ENCODE data around the gene STK25.
"Not testable (repeated sequence)": the region's sequence is repeated elsewhere in the genome, so short reads cannot be mapped to it uniquely, and the experiment has no call there.

The STK25 gene

DNA sequence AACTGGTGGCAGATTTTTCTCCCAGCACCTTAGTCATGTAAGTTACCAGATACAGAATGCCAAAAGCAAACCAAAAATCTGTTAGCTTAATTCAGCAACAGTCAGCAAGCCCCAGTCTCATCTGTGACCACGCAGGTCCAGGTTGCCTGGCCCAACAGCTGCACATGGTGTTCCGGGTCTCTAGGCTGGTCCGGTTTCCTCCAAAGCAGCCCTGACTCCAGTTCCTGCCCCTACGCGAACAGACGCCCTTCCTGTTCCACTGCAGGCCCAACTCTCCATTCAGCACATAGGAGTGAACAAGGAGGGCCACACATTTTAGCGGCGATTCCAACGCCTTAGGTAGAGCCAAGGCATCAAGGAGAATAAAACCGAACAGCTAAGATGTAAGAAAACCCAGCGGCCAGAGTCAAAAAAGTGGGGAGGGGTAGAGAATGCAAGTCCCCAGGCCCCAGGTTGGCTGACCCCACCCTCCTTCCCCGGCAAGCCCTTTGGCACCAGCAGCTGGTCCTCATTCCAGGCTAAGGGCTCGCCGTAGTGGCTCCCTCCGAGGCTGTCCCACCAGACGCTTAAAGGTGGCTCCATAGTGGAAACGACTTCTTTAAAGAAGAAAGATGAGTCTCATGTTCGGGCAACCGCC is 1.5 kb downstream of the STK25 start:
- peak overlapping the region; percentile 88 for H3K4me3 ChIP-seq (ENCODE audit: low read depth, low read length)
- DNase-seq, result no peak
- TF ChIP-seq, protein P1, sequence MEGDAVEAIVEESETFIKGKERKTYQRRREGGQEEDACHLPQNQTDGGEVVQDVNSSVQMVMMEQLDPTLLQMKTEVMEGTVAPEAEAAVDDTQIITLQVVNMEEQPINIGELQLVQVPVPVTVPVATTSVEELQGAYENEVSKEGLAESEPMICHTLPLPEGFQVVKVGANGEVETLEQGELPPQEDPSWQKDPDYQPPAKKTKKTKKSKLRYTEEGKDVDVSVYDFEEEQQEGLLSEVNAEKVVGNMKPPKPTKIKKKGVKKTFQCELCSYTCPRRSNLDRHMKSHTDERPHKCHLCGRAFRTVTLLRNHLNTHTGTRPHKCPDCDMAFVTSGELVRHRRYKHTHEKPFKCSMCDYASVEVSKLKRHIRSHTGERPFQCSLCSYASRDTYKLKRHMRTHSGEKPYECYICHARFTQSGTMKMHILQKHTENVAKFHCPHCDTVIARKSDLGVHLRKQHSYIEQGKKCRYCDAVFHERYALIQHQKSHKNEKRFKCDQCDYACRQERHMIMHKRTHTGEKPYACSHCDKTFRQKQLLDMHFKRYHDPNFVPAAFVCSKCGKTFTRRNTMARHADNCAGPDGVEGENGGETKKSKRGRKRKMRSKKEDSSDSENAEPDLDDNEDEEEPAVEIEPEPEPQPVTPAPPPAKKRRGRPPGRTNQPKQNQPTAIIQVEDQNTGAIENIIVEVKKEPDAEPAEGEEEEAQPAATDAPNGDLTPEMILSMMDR (IDR thresholded peaks at IDR 0.05; ENCODE audit: low read depth, low read length), result no peak

DNA sequence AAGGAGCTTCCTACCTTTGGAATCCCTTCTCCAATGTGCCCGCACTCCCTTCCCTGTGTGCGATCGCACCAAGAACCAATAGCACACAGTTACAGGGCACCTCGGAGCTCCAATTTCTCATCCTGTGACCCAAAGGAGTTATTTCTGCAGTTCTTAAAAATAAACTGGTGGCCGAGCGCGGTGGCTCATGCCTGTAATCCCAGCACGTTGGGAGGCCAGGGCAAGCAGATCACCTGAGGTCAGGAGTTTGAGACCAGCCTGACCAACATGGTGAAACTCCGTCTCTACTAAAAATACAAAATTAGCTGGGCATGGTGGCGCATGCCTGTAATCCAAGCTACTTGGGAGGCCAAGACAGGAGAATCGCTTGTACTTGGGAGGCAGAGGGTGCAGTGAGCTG is 2.1 kb downstream of the STK25 start:
- not testable (repeated sequence) for DNase-seq; H3K4me1 ChIP-seq; H3K27me3 ChIP-seq; H3K4me3 ChIP-seq (ENCODE audit: low read depth, low read length); H3K9me3 ChIP-seq
- H3K36me3 ChIP-seq, result peaks cover 24% of the 10 kb centered on the region

More for the DNA sequence above, 1.5 kb downstream of the STK25 start:
- no peaks in the 10 kb centered on the region for H3K4me1 ChIP-seq
- peaks cover 18% of the 10 kb centered on the region for H3K36me3 ChIP-seq
- peaks cover 4% of the 10 kb centered on the region for H3K9me3 ChIP-seq
- H3K27me3 ChIP-seq, result no peaks in the 10 kb centered on the region

DNA sequence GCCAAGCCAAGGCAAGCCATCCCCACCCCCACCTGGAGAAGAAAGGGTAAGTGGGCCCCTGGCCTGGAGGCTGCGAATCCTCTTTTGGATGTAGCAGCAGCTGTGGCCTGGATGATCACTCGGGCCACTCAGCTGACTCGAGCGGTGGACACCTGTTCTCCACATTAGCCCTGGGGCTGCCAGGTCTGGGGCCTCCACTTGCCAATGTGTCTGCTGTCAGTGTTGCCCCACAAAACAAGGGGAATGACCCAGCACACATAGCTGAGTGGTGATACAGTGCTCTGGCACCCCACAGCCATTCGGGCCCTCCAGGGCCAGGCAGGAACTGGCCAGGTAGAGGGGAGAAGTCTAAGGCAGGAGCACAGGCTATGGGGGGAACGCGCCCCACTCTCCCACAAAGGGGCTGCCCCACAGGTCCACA is 2.6 kb downstream of the STK25 start:
- no peak overlapping the region for H3K4me3 ChIP-seq (ENCODE audit: low read depth, low read length)
- H3K36me3 ChIP-seq, result peaks cover 29% of the 10 kb centered on the region
- peaks cover 4% of the 10 kb centered on the region for H3K9me3 ChIP-seq
- TF ChIP-seq, protein P1 (IDR thresholded peaks at IDR 0.05; ENCODE audit: low read depth, low read length), result no peak
- H3K27me3 ChIP-seq, result no peaks in the 10 kb centered on the region
- DNase-seq, result no peak
- H3K4me1 ChIP-seq, result no peaks in the 10 kb centered on the region

DNA sequence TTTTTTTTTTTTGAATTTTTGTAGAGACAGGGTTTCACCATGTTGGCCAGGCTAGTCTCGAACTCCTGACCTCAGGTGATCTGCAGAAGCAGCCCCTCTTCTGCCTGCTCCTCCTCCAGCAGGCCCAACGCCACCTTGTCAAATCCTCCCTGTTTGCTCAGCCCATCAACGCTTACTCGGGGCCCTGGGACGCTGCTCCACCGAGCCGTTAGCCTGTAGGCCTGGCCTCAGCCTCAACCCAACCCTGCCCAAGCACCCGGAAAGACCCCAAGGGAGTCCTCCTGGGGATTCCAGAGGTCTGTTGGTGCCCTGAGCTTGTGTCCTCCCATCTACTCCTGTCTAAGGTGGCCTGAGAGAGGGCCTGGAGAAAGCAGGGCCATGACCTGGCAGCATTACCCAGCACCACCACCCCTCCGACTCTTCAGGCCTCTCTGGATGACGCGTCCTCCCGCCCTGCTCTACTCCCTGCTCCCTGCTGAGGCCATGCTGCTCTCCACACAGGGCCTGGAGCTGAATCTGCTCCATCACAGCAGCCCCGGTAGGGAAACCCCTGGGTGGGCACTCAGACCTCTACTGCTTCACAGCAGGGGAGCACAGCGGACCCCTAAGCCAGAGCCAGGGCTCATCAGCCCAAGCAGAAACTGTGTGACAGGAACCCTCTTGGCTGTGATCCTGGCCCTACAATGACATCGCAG is 3.2 kb downstream of the STK25 start:
- Histone ChIP-seq H3K9me3 (peaks cover 4% of the 10 kb centered on the region), H3K4me3 (ENCODE audit: low read depth, low read length) (no peak overlapping the region), H3K36me3 (peaks cover 31% of the 10 kb centered on the region), H3K4me1 (no peaks in the 10 kb centered on the region), H3K27me3 (no peaks in the 10 kb centered on the region)
- DNase-seq, result no peak
- TF ChIP-seq, protein P1 (IDR thresholded peaks at IDR 0.05; ENCODE audit: low read depth, low read length), result no peak

DNA sequence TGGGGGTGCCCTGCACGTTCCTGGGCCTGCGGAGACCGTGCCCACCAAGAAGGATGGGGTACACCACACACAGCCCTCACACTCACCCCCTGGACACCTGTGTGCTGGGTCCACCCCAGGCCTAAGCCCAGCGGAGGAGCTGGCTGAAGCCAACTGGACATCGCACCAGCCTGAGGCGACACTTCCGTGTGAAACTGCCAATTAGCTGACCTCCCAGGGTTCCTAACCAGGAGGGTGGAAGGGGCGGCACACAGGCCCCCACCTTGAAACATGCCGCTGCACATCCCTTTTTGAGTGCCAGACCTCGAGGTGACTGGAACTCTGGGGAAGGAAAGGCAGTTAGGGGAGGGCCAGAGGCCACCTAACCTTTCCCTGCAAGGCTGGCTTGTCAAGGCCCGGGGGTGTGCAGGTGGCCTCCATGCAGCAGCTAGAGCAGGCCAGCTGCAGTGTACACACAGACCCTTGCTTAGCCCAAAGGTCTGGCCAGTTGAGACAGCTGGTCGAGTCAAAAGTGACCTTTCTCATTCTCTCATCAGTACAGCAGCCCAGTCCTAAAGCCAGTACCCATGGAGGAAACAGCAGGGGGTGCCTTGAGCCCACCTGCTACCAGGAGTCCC is 4.5 kb downstream of the STK25 start:
- H3K9me3 ChIP-seq, result peaks cover 1% of the 10 kb centered on the region
- H3K4me3 ChIP-seq (ENCODE audit: low read depth, low read length), result no peak overlapping the region
- peaks cover 41% of the 10 kb centered on the region for H3K36me3 ChIP-seq
- no peak for DNase-seq
- TF ChIP-seq, protein P1 (IDR thresholded peaks at IDR 0.05; ENCODE audit: low read depth, low read length), result no peak
- no peaks in the 10 kb centered on the region for H3K4me1 ChIP-seq
- no peaks in the 10 kb centered on the region for H3K27me3 ChIP-seq

DNA sequence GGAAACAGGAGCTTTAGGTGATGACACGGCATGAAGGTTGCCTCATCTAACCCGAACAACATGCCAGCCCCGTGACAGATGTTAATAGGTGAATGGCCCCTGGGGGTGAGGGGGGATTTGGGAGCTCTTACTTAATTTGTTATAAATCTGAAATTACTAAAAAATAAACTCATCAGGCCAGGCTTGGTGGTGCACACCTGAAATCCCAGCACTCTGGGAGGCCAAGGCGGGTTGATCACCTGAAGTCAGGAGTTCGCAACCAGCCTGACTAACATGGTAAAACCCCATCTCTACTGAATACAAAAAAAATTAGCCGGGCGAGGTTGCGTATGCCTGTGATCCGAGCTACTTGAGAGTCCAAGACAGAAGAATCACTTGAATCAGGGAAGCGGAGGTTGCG is 6.1 kb downstream of the STK25 start:
- no peak for DNase-seq
- Histone ChIP-seq H3K27me3 (no peaks in the 10 kb centered on the region), H3K9me3 (no peaks in the 10 kb centered on the region), H3K4me3 (ENCODE audit: low read depth, low read length) (no peak overlapping the region), H3K4me1 (no peaks in the 10 kb centered on the region), H3K36me3 (peaks cover 54% of the 10 kb centered on the region)
- TF ChIP-seq, protein P1 (IDR thresholded peaks at IDR 0.05; ENCODE audit: low read depth, low read length), result no peak

All from BE2C (cell line).